T-helper 2 cell (primary cell): ENCODE results near the gene PPP1CB.
A peak's percentile ranks its signal among the peaks of the same experiment; 100 is the strongest.
"Not testable (repeated sequence)": the region's sequence is repeated elsewhere in the genome, so short reads cannot be mapped to it uniquely, and the experiment has no call there.

ENCODE experiments used
- DNase-seq, 5 experiments: peaks; one replicate each; pipeline versions ENCODE4 v3.0.0 to v3.0.0-alpha.2; 2012 to 2022
- total RNA-seq, 2 donors: gene quantifications; one replicate each; lab custom pipeline; 2026; lab: John Stamatoyannopoulos, UW

PPP1CB gene
- total RNA-seq = 256 to 503 reads per million in 2 donors

GRCh38 chr2:28751252-28751955 is at the start of gene PPP1CB:
PPP1CB (plus strand) TSS chr2:28751830; CDS start chr2:28752125, 295 bp downstream.
- peak; percentile 91 to 99 (median 96) for DNase-seq

DNA sequence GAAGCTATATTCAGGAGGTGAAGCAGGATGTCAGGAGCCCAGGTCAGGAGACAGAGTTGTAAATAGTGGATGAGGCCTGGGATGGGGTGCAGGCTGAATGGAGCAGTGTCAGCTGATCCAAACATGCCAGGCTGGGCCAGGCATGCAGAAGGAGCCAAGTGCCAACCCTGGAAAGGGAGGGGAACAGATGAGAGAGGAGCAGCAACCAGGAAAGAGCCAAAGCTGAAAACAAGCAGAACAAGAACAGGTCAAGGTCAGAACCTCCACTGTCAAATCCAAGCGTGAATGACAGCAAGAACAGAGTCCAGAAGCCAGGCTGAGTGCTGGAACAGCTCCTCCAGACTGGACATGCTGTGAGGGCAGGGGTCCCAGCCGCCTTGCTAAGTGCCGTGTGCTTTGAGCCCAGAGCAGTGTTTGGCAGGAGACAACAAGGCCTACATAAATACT is 49.2 kb upstream of the PPP1CB start:
- no peak for DNase-seq

DNA sequence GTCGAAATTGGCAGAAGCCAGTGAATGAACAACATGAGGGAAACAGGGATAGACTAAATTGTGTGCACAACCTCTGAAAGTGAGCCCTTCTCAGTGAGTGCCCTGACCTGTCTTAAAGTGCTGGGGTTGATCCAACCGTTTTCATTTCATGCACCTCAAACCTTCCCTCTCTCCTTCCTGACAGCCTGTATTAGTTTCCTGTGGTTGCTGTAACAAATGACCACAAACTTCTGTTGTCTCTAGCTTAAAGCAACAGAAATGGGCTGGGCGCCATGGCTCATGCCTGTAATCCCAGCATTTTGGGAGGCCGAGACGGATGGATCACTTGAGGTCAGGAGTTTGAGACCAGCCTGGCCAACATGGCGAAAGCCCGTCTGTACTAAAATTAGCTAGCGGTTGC is 48.8 kb upstream of the PPP1CB start:
- no peak for DNase-seq

DNA sequence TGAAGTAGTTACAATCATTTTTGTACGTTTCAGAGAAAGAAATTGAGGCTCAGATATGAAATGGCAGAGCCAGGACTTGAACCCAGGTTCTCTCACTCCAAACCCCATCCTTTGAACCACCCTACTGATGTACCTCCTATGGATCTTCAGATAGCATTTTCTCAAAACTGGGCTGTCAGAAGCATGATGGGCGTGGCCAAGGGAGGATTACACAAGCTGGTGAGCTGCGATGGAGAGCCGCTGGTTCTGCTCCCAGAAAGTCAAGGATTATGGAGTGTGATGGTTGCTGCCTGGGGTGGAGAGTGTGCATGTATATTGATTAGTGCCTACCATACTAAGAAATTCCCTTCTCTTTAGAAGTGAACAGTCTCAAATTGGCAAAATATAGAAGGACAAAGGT is 47.0 kb upstream of the PPP1CB start:
- no peak for DNase-seq

DNA sequence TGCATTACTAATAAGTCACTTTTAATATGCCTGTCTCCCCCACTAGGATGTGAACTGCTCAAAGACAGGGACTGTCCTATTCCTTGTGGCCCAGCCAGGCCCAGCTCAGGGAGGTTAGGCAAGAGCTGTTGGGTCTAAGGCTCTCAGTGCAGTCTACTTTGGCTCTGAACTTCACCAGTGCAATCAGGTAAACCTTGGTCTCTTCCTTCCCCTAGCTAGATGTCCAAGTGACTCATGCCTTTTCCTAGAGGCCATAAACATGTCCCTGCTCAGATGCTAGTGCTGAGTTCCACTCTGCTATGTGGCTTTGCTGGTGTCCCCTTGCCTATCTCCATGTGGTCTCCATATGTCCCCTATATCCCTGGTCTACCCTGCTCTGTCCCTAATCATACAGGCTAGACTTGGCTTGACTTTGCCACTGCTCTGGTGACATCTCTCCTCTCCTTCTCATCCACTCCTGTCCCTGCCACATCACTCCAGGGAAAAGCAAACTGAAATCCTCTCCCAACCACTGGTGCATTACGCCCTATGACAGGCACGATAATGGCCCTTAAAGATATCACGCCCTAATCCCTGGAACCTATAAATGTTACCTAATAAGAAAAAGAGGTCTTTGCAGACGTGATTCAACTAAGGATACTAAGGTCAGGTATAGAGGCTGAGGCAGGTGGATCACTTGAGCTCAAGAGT is 45.7 kb upstream of the PPP1CB start:
- no peak for DNase-seq

DNA sequence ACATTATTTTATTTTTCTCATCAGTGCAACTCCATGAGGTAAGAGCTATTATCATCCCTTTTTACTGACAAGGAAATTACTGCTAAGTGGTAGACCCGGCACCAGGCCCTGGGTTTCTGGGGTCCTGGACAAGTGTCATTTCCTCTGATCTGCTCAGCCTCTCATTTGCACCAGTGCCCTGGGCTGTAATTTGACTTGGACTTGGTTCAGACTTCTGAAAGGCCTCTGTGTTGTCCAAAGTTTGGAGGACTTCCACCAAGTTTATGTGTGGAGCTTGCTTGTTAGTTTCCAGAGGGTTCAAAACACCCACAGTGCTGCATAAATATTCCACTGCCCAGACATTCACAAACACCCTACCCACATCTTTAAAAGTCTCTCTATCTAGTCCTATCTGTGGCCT is 44.0 kb upstream of the PPP1CB start:
- no peak for DNase-seq

DNA sequence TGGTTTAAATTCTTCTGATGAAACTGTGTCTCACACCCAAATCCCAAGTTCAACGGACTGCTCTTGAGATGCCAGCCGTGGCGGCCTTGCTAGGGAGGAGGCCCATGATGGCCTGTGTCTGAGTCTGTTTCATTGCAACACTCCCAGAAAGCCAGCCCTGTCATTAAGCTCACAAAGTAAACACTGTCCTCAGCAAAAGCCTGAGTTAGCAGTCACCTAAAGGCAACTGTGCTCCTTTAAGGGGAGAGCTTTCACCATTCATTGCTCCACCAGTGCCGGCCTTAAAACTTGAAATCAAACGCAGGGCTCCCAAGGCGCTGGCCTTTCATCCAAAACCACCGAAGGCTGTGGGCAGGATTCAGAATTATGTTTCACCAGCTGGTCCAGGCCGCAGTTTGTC is 42.5 kb upstream of the PPP1CB start:
- DNase-seq = no peak

GRCh38 chr2:28710545-28710944 is 41.1 kb upstream of the PPP1CB start:
- DNase-seq = no peak

DNA sequence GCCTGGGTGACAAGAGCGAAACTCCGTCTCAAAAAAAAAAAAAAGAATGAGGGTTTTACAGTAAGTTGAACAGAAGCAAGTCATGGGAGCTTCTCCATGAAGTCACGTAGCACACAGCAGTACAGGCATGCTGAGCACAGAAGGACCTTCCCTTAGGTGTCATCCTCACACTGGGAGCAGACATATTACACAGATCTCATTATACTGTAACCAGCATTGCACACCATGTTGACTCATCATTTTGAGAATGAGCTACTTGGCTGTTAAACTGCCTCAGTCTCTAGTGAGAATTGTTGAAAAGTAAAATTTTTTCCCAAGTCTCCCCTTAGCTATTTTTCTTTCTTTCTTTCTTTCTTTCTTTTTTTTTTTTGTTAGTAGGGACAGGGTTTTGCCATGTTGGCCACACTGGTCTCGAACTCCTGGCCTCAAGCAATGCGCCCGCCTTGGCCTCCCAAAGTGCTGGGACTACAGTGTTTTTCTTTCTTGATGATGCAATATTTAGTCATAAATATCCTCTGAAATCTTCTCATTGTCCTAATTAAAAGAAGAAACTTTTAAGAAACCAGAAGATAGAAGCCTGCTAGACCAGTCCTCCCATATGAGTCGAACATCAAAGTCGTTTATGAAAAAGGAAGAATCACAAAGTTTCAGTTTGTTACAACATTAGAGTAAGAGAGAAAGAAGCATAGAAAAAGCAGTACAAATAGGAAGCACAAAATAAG is 37.9 kb upstream of the PPP1CB start:
- DNase-seq = no peak

DNA sequence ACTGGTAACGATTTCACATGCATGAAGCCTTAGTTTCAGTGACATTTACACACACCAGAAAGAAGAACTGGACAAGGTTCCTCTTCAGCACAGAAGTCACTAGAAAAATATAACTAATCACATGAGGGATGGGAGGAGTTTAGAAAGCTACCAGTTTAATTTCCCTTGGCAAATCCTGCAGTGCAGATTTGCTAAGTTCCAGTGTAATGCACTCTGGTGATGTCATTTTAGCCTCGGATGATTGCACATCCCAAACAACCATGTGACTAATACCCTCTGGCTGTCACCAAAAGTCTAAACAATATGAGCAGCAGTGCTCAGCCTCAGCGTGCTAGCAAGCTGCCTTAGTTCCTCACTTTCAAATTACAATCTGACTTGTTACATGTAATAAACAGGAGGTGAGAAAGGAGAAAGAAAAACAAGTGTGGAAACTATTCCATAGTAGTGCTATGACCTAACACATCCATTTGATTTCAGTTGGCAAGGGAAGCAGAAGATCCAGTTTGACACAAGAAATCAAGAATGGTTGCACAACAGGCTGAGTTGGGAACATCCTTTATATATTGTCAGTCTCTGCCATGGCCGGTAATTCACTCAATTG is 35.3 kb upstream of the PPP1CB start:
- DNase-seq = no peak

GRCh38 chr2:28717339-28717758 is 34.3 kb upstream of the PPP1CB start:
- DNase-seq = no peak

- no peak for DNase-seq
Observed at GRCh38 chr2:28720345-28720744, 31.3 kb upstream of the PPP1CB start.

DNA sequence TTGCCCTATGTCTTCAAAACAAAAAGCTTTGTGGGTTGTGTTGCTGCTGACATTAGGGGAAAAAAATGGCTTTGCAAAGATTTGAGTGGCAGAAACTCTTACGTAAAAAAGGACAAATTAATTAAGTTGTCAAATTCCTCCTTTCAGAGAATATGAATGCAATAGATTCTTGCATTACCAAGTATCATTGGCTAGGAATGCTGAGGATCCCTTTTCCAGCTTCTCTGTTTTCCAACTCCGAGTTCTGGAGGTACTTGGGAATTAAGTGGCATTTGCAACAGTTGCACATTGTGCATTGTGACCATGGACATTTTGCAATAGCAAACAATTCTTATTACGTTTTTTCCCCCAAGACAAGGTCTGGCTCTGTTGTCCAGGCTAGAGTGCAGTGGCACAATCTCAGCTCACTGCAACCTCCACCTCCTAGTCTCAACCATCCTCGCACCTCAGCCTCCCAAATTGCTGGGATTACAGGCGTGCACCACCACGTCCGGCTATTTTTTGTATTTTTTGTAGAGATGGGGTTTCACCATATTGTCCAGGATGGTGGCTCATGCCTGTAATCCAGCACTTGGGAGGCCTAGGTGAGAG is 29.9 kb upstream of the PPP1CB start:
- no peak for DNase-seq

DNA sequence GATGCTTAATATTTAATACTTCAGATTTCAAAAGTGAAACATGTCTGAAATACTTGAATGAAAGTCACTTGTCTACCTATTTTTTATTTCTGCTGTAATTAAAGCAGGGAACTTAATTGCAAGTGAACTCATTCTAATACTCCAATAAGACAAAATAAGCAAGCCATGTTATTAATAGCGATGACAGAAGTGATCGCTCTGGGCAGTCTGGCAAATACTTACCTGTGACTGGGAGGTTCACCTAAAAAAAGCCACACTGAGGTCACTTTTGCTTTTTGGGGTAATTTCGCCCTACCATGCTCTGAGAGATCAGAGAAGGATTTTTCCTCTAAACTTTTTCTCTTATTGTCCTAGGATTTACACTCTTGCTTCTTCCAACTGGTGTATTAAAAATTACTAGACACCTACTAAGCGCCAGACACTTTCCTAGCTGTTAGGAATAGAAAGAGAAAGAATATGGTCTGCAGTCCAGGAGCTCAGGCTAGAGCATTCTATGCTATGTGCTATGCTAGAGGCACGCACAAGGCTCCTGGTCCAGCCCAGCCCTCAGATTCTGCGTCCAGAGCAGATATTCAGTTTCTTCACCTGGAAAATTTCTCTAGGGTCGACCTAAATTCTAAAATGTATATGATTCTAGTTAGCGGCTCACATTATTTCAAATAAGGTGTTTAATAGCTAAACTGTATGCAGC is 26.5 kb upstream of the PPP1CB start:
- no peak for DNase-seq

DNA sequence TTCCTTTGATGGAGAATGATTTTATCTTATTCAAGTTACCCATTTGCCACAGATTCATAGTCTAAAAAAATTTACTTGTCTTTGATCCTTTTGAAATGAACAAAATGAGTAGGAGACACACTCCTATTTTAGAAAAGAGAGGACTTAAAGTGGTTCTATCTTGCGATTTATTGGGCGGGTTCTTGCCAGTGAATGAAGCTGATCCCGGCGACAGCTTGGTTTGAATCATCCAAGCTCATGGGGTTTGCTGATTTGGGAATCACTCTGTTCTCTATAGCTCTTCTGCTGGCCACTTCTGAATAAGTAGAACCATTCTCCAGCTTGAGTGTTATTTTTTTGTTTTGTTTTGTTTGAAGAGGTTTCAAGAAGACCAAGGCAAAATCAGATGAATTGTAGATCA is 25.5 kb upstream of the PPP1CB start:
- no peak for DNase-seq

- no peak for DNase-seq
Observed at GRCh38 chr2:28729698-28730097, 21.9 kb upstream of the PPP1CB start.

GRCh38 chr2:28730641-28731146 is 20.9 kb upstream of the PPP1CB start:
- DNase-seq = no peak

- no peak for DNase-seq
Observed at GRCh38 chr2:28735511-28735910, 16.1 kb upstream of the PPP1CB start.

GRCh38 chr2:28736034-28736433 is 15.6 kb upstream of the PPP1CB start:
- no peak for DNase-seq

- no peak for DNase-seq
Observed at GRCh38 chr2:28737655-28738054, 14.0 kb upstream of the PPP1CB start.

- not testable (repeated sequence) for DNase-seq
Observed at GRCh38 chr2:28742619-28743018, 9.0 kb upstream of the PPP1CB start.

DNA sequence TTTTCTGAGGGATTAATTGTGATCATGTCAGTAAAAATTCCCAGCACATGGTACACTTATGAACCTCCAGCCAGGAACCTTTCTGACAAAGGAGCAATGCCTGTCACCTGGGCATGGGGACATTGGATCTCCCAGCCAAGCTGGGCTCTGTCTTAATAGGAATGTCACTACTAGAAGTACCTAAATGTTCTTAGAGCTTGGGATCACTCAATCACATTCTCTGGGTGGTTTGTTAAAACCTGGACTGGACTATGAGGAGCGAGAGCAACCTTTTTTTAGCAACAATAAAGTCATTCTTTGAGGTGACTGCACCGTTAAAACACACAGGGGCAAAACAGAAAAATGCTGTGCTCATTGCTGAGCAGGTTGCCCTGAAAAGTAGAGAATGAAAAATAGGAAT is 6.4 kb upstream of the PPP1CB start:
- no peak for DNase-seq
